HCT116 (cell line): Measurements from ENCODE around the gene LMX1A. TPM values are rescaled to one million over a fixed set of nuclear protein-coding genes. Genes with fewer than 3 reads are reported as not detected.

Experiments used
- ATAC-seq: fragments of 200-7000 bp; cut with Tn5 transposase; 2 replicates; pipeline ENCODE4 v1.9.1; 2020; ENCODE audit warnings: mild to moderate bottlenecking, moderate library complexity
- BruUV-seq: library from RNA; stranded (reverse); fragments of 400-500 nt; replicated peaks from 2 replicates; lab custom pipeline; 2021; lab: Mats Ljungman, UMichigan
- CTCF ChIA-PET: fragments of 300-600 bp; sonication (Branson Sonifier 250); formaldehyde crosslinking; loops from one replicate; lab custom pipeline; 2021; ENCODE audit warnings: antibody characterized with exemption; lab: Charles Lee
- POLR2A ChIA-PET: fragments of 300-600, 350-600 bp; sonication (Branson Sonifier 250); formaldehyde crosslinking; loops from one replicate; lab custom pipeline; 2021; ENCODE audit warnings: antibody characterized with exemption; lab: Charles Lee
- RAD21 ChIA-PET, 2 experiments: fragments of 300-600 bp; sonication (Branson Sonifier 250); formaldehyde crosslinking; loops; one replicate each; lab custom pipeline; 2023; ENCODE audit warnings: low total read pairs in 2 of 2; ENCODE audit not compliant: uncharacterized antibody in 2 of 2, unreplicated experiment in 2 of 2, low non-redundant PET in 1 of 2; lab: Charles Lee
- DNase-seq: peaks from one replicate; pipeline ENCODE4 v3.0.0-alpha.2; 2010; ENCODE audit warnings: low read depth, low spot score
- H2AFZ ChIP-seq: fragments of 200-600 bp; shearing (Covaris generic), sonication (generic); 2 replicates; pipeline ENCODE4 v1.6.1; 2017; ENCODE audit warnings: low read depth, mixed run types, mixed read lengths, antibody characterized with exemption, low read length; ENCODE audit not compliant: poor library complexity, severe bottlenecking
- H3K27ac ChIP-seq: 2 replicates; pipeline ENCODE4 v1.5.1; 2012; ENCODE audit warnings: low read depth, low read length
- H3K27me3 ChIP-seq: fragments of 200-600 bp; sonication (generic); 2 replicates; pipeline ENCODE4 v1.6.1; 2016; ENCODE audit warnings: mixed run types, low read length, mixed read lengths; ENCODE audit not compliant: insufficient read depth
- H3K36me3 ChIP-seq, 2 experiments: fragments of 200-500 bp in 1 of 2; fragments of 200-600 bp in 1 of 2; sonication (Bioruptor generic) in 1 of 2; sonication (generic) in 1 of 2; 2 replicates each; pipeline versions ENCODE4 v1.5.1 to v1.6.1; 2014 to 2016; ENCODE audit warnings: low read length in 2 of 2, inconsistent platforms in 1 of 2, mixed read lengths in 1 of 2, mixed run types in 1 of 2; ENCODE audit not compliant: insufficient read depth in 2 of 2, control insufficient read depth in 1 of 2
- H3K4me1 ChIP-seq, 2 experiments: fragments of 200-600 bp in 1 of 2; sonication (generic) in 1 of 2; 2 replicates each; pipeline versions ENCODE4 v1.5.1 to v1.6.1; 2012 to 2017; ENCODE audit warnings: low read length in 2 of 2, inconsistent platforms in 1 of 2, mild to moderate bottlenecking in 1 of 2, mixed read lengths in 1 of 2, mixed run types in 1 of 2, moderate library complexity in 1 of 2; ENCODE audit not compliant: insufficient read depth in 2 of 2, control insufficient read depth in 1 of 2
- H3K4me2 ChIP-seq: fragments of 200-600 bp; sonication (generic); 2 replicates; pipeline ENCODE4 v1.6.1; 2017; ENCODE audit warnings: mixed run types, low read length, mixed read lengths
- H3K4me3 ChIP-seq, 2 experiments: fragments of 200-600 bp in 1 of 2; sonication (generic) in 1 of 2; replicated peaks in 1 of 2; 2 replicates each; pipeline ENCODE4 v1.5.1; 2011 to 2016; ENCODE audit warnings: low read length in 2 of 2, control low read depth in 1 of 2, low read depth in 1 of 2, mild to moderate bottlenecking in 1 of 2, mixed read lengths in 1 of 2, mixed run types in 1 of 2
- H3K79me2 ChIP-seq: fragments of 200-600 bp; sonication (generic); 2 replicates; pipeline ENCODE4 v1.6.1; 2017; ENCODE audit warnings: mild to moderate bottlenecking, mixed run types, low read length, moderate library complexity, mixed read lengths; ENCODE audit not compliant: insufficient read depth
- H3K9ac ChIP-seq: fragments of 200-600 bp; sonication (generic); 2 replicates; pipeline ENCODE4 v1.6.1; 2016; ENCODE audit warnings: low read length, mixed read lengths
- H3K9me2 ChIP-seq: fragments of 200-600 bp; sonication (generic), shearing (Covaris generic); 2 replicates; pipeline ENCODE4 v1.6.1; 2017; ENCODE audit warnings: mixed run types, mild to moderate bottlenecking, moderate library complexity; ENCODE audit not compliant: insufficient read depth
- H3K9me3 ChIP-seq, 2 experiments: fragments of 200-500 bp in 1 of 2; fragments of 200-600 bp in 1 of 2; sonication (Bioruptor generic) in 1 of 2; sonication (generic) in 1 of 2; 2 replicates each; pipeline ENCODE4 v1.6.1; 2014 to 2017; ENCODE audit warnings: low read length in 2 of 2, mixed read lengths in 2 of 2, inconsistent platforms in 1 of 2, low read depth in 1 of 2, mild to moderate bottlenecking in 1 of 2, mixed run types in 1 of 2, moderate library complexity in 1 of 2; ENCODE audit not compliant: control insufficient read depth in 1 of 2, insufficient read depth in 1 of 2
- H4K20me1 ChIP-seq: fragments of 200-600 bp; sonication (generic), shearing (Covaris generic); 2 replicates; pipeline ENCODE4 v1.6.1; 2017; ENCODE audit warnings: mixed run types, mild to moderate bottlenecking, moderate library complexity; ENCODE audit not compliant: insufficient read depth
- EGR1 ChIP-seq: IDR thresholded peaks from 2 replicates; pipeline ENCODE4 v1.6.1; 2012; ENCODE audit warnings: low read depth
- EZH2 ChIP-seq: fragments of 200-600 bp; sonication (generic); IDR thresholded peaks from 2 replicates; pipeline ENCODE4 v1.6.1; 2017; ENCODE audit warnings: antibody characterized with exemption, mixed run types
- EZH2phosphoT487 ChIP-seq: fragments of 200-600 bp; IDR thresholded peaks from 2 replicates; pipeline ENCODE4 v1.6.1; 2018; ENCODE audit warnings: antibody characterized with exemption, borderline replicate concordance
- SRF ChIP-seq: IDR thresholded peaks from 2 replicates; pipeline ENCODE4 v1.6.1; 2012; ENCODE audit warnings: low read depth
- YY1 ChIP-seq: IDR thresholded peaks from 2 replicates; pipeline ENCODE4 v1.6.1; 2011; ENCODE audit warnings: low read length, low read depth, moderate library complexity, mild to moderate bottlenecking; ENCODE audit not compliant: insufficient replicate concordance; ENCODE audit errors: extremely low read depth
- ZNF274 ChIP-seq: fragments of 200-500 bp; sonication (Bioruptor generic); IDR thresholded peaks from 2 replicates; pipeline ENCODE4 v1.6.1; 2014; ENCODE audit warnings: mild to moderate bottlenecking, low read depth, low read length, inconsistent platforms
- intact Hi-C: fragments of 100-400 bp; cut with micrococcal nuclease; formaldehyde crosslinking; loops from 2 replicates; pipeline ENCODE4 v1.10.0; 2022
- total RNA-seq: library from RNA; stranded (reverse); gene quantifications from one replicate; pipeline ENCODE4 v1.2.1, GENCODE V29; 2021; ENCODE audit not compliant: unreplicated experiment

Gene LMX1A
- total RNA-seq, 1 experiment from 2014 or later = not detected

DNA sequence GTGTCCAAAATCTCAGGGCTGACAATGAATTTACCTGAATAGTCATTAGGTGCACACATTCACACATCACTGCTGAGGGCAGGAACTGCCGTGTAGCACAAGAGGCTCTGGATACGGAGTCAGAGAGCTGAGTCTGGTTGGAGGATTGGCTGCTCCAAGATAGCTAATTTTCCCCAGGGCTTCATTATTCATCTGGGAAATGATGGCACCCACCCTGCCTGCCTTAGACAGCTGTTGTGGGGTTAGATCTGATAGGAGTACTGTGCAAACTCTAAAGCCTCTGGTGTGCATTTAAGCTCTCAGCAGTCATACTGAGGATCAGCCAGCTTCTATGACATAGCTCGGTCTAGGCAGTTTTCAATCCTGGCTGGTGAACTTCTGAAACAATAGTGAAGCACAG is 67.0 kb downstream of the LMX1A start:
- Histone ChIP-seq H3K9me2 (no peaks in the 10 kb centered on the region), H3K4me1 (no peaks in the 10 kb centered on the region), H3K79me2 (no peaks in the 10 kb centered on the region), H3K36me3 (no peaks in the 10 kb centered on the region), H3K27me3 (peaks cover 26% of the 10 kb centered on the region), H2AFZ (no peak overlapping the region), H3K4me3 (no peak overlapping the region), H3K9me3 (no peaks in the 10 kb centered on the region), H3K9ac (no peak overlapping the region), H3K4me2 (no peak overlapping the region), H4K20me1 (no peaks in the 10 kb centered on the region), H3K27ac (no peak overlapping the region)
- intact Hi-C loops = no loop called here
- DNase-seq (no peak), ATAC-seq (no peak)
- POLR2A ChIA-PET = no interaction called here
- no TSS peak for BruUV-seq
- RAD21 ChIA-PET = no interaction called here
- TF ChIP-seq EGR1 (no peak), YY1 (no peak), SRF (no peak), EZH2phosphoT487 (no peak)
- CTCF ChIA-PET = no interaction called here

DNA sequence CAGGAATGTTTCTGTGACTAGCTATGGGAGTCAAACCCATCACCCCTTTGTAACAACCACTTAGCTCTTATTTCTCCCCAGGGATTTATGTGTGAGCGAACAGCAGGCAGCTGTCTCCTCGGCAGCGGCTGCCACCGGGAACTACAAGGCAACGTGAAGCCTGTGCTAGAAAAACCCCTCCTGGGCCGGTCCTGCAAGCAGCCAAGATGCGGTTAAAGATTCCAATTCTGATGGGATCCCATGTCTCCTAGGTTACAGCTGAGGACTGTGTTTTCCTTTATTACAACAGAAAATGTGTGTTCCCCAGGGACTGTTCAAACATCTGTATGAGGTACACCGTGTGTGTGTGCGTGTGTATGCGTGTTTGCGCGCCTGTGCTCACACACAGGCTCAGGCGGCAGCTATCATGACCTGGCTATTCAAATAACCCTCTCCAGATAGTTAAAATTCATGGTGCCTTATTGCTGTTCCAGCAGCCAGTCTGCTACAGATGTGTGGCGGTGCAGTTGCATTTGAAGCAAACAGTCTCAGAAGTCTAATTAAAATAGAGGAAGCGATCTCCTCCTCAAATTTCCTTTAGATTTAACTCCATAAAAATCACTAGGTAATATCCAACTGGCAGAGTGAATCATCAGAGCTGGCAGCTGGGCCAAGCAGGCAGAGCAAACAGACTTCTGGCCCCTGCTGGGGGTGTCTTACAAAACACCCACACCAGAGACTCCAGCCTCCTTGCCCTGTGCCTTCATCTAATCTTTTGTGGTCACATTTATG is 68.0 kb downstream of the LMX1A start:
- H3K36me3 ChIP-seq = no peaks in the 10 kb centered on the region
- TF ChIP-seq EZH2 (no peak), ZNF274 (no peak)
- RAD21 ChIA-PET = no interaction called here
- intact Hi-C loops = no loop called here
- no TSS peak for BruUV-seq
- H3K9me2 ChIP-seq = no peaks in the 10 kb centered on the region
- no peak for DNase-seq
- no peak overlapping the region for H3K4me3 ChIP-seq
- no peaks in the 10 kb centered on the region for H3K79me2 ChIP-seq
- H3K9me3 ChIP-seq = no peaks in the 10 kb centered on the region
- no peak overlapping the region for H3K9ac ChIP-seq
- H3K27me3 ChIP-seq = peaks cover 36% of the 10 kb centered on the region
- H2AFZ ChIP-seq = no peak overlapping the region
- no peak overlapping the region for H3K27ac ChIP-seq
- POLR2A ChIA-PET = no interaction called here
- no peak overlapping the region for H3K4me2 ChIP-seq
- no peak for ATAC-seq
- H3K4me1 ChIP-seq = no peaks in the 10 kb centered on the region
- H4K20me1 ChIP-seq = no peaks in the 10 kb centered on the region
- CTCF ChIA-PET = no interaction called here
